ENCODE data around the gene TOMM22.

TOMM22 gene

DNA sequence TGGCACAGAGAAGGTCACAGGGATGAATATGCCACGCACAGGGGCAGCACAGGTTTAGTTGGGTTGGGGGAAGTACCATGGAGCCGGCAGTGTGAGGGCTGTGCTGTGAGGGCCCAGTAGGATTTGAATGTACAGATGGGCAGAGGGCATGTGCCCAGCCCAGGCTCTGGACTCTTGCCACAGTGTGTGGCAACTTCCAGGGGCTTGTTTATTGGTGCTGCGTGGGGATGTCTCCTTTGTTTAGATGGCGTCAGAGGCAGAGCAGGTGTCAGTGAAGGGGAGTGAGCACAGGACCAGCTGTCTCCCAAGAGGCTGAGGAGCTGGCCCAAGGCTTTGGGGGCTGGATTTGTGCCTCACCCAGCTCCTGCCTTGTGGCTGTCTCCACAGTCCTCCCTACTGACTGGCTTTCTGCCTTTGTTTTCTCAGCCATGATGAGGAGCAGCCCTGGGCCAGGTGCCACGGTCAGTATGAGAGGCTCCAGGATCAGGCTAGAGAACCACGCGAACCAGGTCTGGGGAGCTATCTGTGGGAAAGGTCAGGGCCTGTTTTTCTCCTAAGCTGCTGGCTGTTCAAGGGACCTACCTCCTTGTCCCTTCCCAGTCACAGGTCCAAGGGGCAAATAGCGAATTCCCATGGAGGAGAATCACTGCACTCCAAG is 52.1 kb downstream of the TOMM22 start:
- no peak for DNase-seq (ENCODE audit: low read depth in 2 of 2)

DNA sequence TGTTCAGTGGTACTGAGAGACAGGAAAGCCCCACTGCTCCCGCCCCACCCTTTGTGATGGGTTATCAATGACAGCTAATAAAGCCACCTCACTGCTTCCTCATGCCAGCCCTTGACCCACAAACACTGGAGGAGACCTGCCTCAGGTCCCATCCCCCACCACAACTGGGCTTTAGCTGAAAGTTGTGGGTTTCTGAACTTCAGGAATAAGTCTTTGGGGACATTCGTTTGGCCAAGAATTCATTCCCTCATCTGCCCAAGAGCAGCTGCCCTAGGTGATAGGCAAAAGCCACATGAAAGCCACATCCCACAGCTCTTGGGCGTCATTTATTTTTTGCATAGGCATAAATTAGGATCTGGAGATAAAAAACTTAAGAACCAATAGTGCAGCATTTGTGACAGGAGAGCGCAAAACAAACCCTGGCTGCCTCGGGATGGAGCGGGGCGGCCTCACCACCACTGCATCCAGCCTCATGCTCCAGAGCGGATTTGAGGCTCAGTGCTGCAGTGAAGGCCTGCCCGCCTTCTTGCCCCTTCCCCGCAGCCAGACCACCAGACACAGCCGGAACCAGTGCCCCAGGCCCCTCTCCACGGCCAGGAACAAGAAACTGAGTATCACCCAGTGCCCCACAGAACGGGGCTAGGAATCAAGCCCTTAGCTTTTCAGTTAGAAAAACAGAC is 52.8 kb downstream of the TOMM22 start:
- DNase-seq (ENCODE audit: low read depth in 2 of 2), result no peak
